ENCODE measurements around the gene PFAS. TPM values are rescaled to one million over a fixed set of nuclear protein-coding genes. Genes with fewer than 3 reads are reported as not detected.
A peak's percentile ranks its signal among the peaks of the same experiment; 100 is the strongest.

The PFAS gene
- total RNA-seq, 2 experiments from 2014 or later: 54.0 to 60.4 TPM

DNA sequence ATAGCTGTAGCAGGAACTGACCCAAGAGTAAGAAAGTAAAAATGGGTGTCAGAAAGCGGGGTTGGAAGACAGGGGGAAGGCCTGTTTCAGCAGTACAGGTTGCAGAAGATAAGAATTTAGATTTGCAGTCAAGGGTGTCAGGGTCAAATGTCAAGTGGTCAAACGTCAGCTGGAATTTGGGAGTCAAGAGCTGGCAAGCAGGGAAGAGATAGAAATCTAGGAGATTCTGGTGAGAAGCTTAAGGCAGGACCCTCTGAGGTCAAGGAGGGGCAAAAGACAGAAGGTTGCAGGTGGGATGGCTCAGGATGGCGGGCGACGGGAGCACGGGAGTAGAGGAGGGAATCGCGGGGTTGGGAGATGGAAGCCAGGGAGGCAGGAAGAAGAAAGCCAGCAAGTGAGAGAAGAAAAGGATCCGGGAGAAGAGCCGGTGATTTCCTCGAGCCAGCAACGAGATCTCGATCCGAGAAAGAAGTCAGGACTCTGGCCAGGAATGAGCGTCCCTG, 45.8 kb downstream of the PFAS start:
- Mint-ChIP-seq H3K27ac (peak overlapping the region; percentile 88), H3K4me1 (peaks cover 47% of the 10 kb centered on the region), H3K27me3 (no peaks in the 10 kb centered on the region), H3K4me3 (peak overlapping the region; percentile 79), H3K9me3 (no peaks in the 10 kb centered on the region), H3K36me3 (ENCODE audit: low read depth) (peaks cover 15% of the 10 kb centered on the region)
- DNase-seq: no peak
- ChIA-PET POLR2A (interaction anchor here (0.6 to 1.2 kb wide), 6 partner anchors 12 to 1051 kb away, joined by 3 to 7 read pairs (median 4); partner anchors contain the start of gene CTC1), CTCF (interaction anchor here (0.6 to 1.9 kb wide), 16 partner anchors 9 to 628 kb away, joined by 3 to 10 read pairs (median 3); no protein-coding TSS in a partner anchor)

DNA sequence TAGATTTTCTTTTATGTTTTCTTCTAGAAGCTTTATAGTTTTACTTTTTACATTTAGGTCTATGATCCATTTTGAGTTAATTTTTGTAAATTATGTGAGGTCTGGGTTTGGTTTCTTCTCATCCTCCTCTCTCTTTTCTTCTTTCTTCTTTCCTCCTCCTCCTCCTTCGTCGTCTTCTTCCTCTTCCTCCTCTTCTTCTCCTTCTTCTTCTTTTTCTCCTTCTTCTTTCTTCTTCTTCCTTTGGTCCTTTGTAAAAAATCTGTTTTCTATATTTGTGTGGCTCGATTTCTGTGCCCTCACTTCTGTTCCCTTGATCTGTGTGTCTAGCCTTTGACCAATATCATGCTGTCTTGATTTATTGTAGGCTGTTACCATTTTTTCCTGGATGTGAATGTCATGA, 51.1 kb downstream of the PFAS start:
- Mint-ChIP-seq H3K27ac (no peak overlapping the region), H3K4me1 (peaks cover 23% of the 10 kb centered on the region)
- CTCF ChIA-PET: interaction anchor here (0.6 to 1.2 kb wide), 5 partner anchors 73 to 421 kb away, joined by 3 to 8 read pairs (median 3); partner anchors contain the start of genes AURKB and RPL26

DNA sequence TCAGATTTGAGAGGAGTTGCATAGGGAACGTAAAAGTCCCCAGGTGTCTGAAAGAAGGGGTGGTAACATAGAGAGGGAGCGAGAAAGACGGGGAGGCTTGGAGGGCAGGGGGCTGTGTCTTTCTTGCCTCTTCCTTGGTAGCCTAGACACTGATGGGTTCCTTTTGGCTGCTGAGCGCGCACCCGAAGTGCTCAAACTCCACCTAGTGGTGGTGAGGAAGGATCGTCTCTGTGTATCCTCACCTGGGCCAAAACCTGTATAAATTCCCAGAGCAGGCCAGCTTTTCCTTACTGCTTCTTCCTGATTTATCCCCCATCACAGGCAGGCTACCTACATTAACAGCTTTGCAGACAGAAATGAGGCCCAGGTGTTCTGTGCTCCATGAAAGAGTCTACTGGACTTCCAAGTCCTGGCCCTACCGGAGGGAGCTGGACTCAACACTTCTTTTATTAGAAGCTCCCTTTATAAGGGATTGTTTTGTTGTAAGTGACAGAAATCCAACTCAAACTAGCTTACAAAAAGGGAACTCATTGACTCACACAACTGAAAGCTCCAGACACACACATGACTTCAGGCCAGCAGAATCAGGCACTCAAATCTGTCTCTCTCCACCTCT, 51.6 kb downstream of the PFAS start:
- ChIA-PET POLR2A (no interaction called here), CTCF (interaction anchor here (0.6 to 1.2 kb wide), 8 partner anchors 12 to 222 kb away, joined by 3 to 9 read pairs (median 3); partner anchors contain the start of genes AURKB and RPL26)
- H3K27ac Mint-ChIP-seq: no peak overlapping the region
- no peak overlapping the region for H3K4me3 Mint-ChIP-seq
- peak; percentile 69 for DNase-seq
- no peaks in the 10 kb centered on the region for H3K27me3 Mint-ChIP-seq
- H3K4me1 Mint-ChIP-seq: peaks cover 21% of the 10 kb centered on the region
- H3K36me3 Mint-ChIP-seq (ENCODE audit: low read depth): peaks cover 3% of the 10 kb centered on the region
- H3K9me3 Mint-ChIP-seq: no peaks in the 10 kb centered on the region

More for the DNA sequence above, 51.1 kb downstream of the PFAS start:
- Mint-ChIP-seq H3K4me3 (no peak overlapping the region), H3K27me3 (no peaks in the 10 kb centered on the region), H3K36me3 (ENCODE audit: low read depth) (peaks cover 3% of the 10 kb centered on the region), H3K9me3 (no peaks in the 10 kb centered on the region)
- no peak for DNase-seq
- POLR2A ChIA-PET: interaction anchor here (0.6 kb wide), 1 partner anchor 52 kb away, joined by 3 read pairs; the partner anchor contains the start of gene CTC1

DNA sequence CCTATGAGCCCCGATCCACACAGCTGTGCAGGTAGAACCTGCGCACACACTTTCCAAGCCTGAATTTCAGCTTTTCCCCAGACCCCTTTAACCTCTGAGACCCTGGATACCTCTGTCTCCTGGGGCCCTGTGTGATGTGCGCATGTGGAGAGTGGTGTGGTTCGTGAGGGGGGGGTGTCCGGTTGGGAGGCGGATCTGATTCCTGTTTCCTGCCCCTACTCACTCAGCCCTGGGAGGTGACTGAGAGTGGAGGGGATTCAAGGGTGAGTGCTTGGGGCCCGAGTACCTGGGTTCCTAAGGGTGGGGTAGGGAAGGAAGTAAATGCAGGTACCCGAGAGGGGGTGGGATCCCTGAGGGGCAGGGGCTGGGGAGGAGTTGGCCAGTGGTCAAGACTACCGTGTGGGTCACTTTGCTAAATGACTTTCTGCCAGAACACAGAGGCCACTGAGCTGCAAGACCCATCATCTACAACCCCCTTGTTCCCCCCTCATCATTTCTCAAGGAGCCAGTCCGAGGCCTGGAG, 61.6 kb downstream of the PFAS start:
- no peaks in the 10 kb centered on the region for H3K9me3 Mint-ChIP-seq
- H3K4me1 Mint-ChIP-seq: peaks cover 3% of the 10 kb centered on the region
- no peaks in the 10 kb centered on the region for H3K36me3 Mint-ChIP-seq (ENCODE audit: low read depth)
- ChIA-PET POLR2A (no interaction called here), CTCF (interaction anchor here (0.6 kb wide), 1 partner anchor 94 kb away, joined by 3 read pairs; no protein-coding TSS in a partner anchor)
- no peak for DNase-seq
- no peak overlapping the region for H3K4me3 Mint-ChIP-seq
- H3K27ac Mint-ChIP-seq: no peak overlapping the region
- peaks cover 4% of the 10 kb centered on the region for H3K27me3 Mint-ChIP-seq

DNA sequence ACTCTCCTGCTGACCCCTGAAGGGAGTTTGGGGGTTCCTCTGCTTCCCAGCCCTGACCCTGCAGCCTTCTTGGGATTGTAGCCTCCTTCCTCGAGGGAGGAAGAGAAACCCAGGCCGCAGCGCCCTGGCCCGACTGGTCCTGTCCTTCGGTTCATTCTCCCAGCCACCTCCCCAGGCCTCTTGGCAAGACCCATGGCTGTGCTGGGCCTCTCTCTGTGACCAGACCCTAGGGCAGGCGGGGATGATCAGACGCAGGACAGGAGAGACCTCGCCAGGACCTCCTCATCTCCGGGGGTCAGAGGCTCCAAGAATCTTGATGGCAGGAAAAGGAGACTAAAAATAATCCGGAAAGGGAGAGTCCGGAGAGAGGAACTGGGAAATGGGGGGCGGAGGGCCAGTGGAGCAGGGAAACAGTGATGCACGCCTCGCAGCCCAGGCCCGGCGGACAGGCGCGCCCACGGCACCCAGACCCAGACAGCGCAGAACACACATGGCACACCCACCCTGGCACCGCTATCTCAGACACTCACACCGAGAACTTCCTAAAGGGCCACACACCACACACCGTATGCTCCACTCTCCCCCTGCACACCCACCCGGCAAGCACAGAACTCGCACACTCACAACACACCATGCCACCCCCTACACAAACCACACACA, 62.2 kb downstream of the PFAS start:
- POLR2A ChIA-PET: no interaction called here
- Mint-ChIP-seq H3K4me1 (peaks cover 3% of the 10 kb centered on the region), H3K36me3 (ENCODE audit: low read depth) (no peaks in the 10 kb centered on the region), H3K27ac (no peak overlapping the region), H3K9me3 (no peaks in the 10 kb centered on the region), H3K27me3 (peaks cover 4% of the 10 kb centered on the region), H3K4me3 (no peak overlapping the region)
- CTCF ChIA-PET: interaction anchor here (0.6 kb wide), 1 partner anchor 95 kb away, joined by 3 read pairs; no protein-coding TSS in a partner anchor
- no peak for DNase-seq

DNA sequence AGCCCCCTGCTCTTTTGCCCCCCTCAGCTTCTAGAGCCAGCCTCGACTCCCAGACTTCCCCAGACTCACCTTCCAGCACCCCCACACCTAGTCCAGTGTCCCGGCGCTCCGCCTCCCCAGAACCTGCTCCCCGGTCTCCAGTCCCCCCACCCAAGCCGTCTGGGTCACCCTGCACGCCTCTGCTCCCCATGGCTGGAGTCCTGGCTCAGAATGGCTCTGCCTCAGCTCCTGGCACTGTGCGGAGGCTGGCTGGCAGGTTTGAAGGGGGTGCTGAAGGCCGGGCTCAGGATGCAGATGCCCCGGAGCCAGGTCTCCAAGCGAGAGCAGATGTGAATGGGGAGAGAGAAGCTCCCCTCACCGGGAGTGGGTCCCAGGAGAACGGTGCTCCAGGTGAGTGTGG, 63.2 kb downstream of the PFAS start:
- Mint-ChIP-seq H3K36me3 (ENCODE audit: low read depth) (no peaks in the 10 kb centered on the region), H3K4me3 (no peak overlapping the region), H3K4me1 (peaks cover 3% of the 10 kb centered on the region), H3K27ac (no peak overlapping the region), H3K9me3 (no peaks in the 10 kb centered on the region), H3K27me3 (peaks cover 5% of the 10 kb centered on the region)
- ChIA-PET POLR2A (no interaction called here), CTCF (interaction anchor here (1.1 kb wide), 1 partner anchor 17 kb away, joined by 3 read pairs; the partner anchor contains the start of gene SLC25A35)
- no peak for DNase-seq

DNA sequence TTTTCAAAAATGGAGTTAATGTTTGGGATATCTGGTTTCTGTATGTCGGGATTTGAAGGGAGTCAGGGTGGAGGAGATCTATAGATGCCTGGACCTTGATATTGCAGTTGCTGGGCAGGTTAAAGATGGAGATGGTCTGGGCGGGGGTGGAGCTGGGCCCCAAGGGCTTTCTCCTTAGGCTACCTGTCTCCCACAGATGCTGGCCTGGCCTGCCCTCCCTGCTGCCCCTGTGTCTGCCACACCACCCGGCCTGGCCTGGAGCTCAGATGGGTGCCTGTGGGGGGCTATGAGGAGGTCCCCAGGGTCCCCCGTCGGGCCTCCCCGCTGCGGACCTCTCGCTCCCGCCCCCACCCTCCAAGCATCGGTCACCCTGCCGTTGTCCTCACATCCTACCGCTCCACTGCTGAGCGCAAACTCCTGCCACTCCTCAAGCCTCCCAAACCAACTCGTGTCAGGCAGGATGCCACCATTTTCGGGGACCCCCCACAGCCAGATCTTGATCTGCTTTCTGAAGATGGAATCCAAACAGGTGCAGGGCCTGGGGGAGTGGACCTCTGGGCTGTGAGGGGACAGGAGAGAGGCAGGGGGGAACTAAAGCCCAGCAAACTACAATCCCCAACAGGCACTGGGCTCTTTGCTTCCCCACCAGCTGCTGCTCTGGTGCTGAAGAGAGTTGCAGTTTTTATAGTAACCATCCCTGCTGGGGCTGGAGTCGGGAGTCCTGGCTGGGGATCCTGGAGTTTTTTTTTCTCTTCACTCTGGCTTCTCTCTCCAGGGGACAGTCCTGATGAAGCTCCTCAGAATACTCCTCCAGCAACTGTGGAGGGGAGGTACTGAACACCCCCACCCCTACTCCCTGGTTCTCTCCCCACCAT, 63.9 kb downstream of the PFAS start:
- Mint-ChIP-seq H3K4me1 (peaks cover 3% of the 10 kb centered on the region), H3K36me3 (ENCODE audit: low read depth) (no peaks in the 10 kb centered on the region), H3K4me3 (no peak overlapping the region), H3K9me3 (no peaks in the 10 kb centered on the region), H3K27me3 (peaks cover 5% of the 10 kb centered on the region), H3K27ac (no peak overlapping the region)
- no peak for DNase-seq
- ChIA-PET CTCF (interaction anchor here (0.6 to 1.5 kb wide), 5 partner anchors 9 to 324 kb away, joined by 3 to 4 read pairs (median 3); partner anchors contain the start of gene SLC25A35), POLR2A (no interaction called here)

DNA sequence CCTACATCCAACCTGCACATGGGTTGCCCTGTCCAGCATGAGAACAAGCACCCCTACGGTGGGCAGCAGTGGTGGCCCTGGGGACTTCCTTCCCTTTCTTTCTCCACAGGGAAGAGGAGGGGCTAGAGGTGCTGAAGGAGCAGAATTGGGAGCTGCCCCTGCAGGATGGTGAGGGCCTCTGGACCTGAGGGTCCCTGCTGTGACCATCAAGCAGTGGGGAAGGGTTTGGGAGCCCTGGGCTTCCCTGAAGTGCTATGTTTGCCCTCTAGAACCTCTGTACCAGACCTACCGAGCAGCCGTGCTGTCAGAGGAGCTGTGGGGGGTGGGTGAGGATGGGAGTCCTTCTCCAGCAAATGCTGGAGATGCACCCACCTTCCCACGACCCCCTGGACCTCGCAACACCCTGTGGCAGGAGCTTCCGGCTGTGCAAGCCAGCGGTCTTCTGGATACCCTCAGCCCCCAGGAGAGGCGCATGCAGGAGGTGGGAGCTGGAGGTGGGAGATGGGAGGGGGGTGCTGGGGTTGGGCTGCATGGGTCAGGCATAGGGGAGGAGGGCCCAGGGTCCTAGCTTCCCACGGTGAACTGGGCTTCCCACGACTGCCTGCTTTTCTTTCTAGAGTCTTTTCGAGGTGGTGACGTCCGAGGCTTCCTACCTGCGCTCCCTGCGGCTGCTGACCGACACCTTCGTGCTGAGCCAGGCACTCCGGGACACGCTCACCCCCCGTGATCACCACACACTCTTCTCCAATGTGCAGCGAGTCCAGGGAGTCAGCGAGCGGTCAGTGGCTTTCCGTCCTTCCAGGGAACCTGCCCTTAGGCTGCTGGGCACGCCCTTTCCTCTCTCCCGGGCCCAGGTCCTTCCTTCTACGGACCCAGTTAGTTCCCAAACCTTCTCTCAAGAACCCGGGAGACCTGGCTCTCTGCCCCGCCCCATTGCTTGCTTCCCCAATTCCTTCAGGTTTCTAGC, 66.0 kb downstream of the PFAS start:
- Mint-ChIP-seq H3K4me1 (peaks cover under 1% of the 10 kb centered on the region), H3K4me3 (no peak overlapping the region), H3K27me3 (peaks cover 7% of the 10 kb centered on the region), H3K36me3 (ENCODE audit: low read depth) (no peaks in the 10 kb centered on the region), H3K27ac (no peak overlapping the region), H3K9me3 (no peaks in the 10 kb centered on the region)
- DNase-seq: no peak
- ChIA-PET CTCF (interaction anchor here (1.8 kb wide), 1 partner anchor 10 kb away, joined by 4 read pairs; no protein-coding TSS in a partner anchor), POLR2A (no interaction called here)

DNA sequence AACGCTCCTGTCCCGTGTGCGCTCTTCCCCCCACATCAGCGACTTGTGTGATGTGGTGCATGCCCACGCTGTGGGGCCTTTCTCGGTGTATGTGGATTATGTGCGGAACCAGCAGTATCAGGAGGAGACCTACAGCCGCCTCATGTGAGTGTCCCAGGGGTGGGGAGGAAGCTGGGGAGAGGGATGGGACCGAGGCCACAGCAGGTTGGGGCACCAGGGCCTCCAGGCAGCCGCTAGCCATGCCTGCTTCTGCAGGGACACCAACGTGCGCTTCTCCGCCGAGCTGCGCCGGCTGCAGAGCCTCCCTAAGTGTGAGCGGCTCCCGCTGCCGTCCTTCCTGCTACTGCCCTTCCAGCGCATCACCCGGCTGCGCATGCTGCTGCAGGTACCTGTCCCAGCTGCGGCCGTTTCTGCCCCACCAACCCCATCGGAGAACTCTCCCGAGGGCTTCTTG, 66.7 kb downstream of the PFAS start:
- H3K4me1 Mint-ChIP-seq: no peaks in the 10 kb centered on the region
- no peak overlapping the region for H3K4me3 Mint-ChIP-seq
- CTCF ChIA-PET: interaction anchor here (0.6 to 1.8 kb wide), 5 partner anchors 10 to 431 kb away, joined by 3 to 5 read pairs (median 4); no protein-coding TSS in a partner anchor
- POLR2A ChIA-PET: no interaction called here
- H3K36me3 Mint-ChIP-seq (ENCODE audit: low read depth): no peaks in the 10 kb centered on the region
- peaks cover 9% of the 10 kb centered on the region for H3K27me3 Mint-ChIP-seq
- DNase-seq: no peak
- H3K9me3 Mint-ChIP-seq: no peaks in the 10 kb centered on the region
- no peak overlapping the region for H3K27ac Mint-ChIP-seq

DNA sequence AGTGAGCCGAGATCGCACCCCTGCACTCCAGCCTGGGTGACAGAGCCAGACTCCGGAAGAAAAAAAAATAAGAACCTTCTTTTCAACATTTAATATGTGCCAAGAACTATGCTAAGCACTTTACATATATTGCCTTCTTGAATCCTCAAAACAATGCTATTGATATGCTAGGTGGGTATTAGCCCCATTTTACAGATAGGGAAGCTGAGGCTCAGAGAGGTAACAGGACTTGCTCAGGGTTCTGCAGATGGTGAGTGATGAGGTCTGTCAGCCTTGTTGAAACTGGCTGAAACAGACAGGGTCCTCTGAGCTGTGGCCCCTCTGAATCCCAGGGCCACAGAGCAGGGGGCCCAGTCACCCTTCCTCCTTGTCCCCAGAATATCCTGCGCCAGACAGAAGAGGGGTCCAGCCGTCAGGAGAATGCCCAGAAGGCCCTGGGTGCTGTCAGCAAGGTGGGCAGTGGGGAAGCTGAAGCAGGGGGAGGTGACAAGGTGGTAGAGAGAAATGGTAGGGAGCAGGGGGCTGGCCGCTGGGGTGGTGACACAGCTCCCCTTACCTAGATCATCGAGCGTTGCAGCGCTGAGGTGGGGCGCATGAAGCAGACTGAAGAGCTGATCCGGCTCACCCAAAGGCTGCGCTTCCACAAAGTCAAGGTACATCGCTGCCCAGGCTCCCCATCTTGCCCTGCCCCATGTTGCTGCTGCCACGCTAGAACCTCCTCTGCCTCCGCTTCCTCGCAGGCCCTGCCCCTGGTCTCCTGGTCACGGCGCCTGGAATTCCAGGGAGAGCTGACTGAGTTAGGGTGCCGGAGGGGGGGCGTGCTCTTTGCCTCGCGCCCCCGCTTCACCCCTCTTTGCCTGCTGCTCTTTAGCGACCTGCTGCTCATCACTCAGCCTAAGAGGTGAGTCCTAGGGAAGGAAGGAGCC, 69.2 kb downstream of the PFAS start:
- H3K36me3 Mint-ChIP-seq (ENCODE audit: low read depth): no peaks in the 10 kb centered on the region
- ChIA-PET POLR2A (no interaction called here), CTCF (interaction anchor here (0.6 kb wide), 1 partner anchor 117 kb away, joined by 3 read pairs; no protein-coding TSS in a partner anchor)
- no peak overlapping the region for H3K27ac Mint-ChIP-seq
- H3K4me1 Mint-ChIP-seq: no peaks in the 10 kb centered on the region
- no peak overlapping the region for H3K4me3 Mint-ChIP-seq
- H3K9me3 Mint-ChIP-seq: no peaks in the 10 kb centered on the region
- DNase-seq: no peak
- peaks cover 9% of the 10 kb centered on the region for H3K27me3 Mint-ChIP-seq

Data from activated CD4-positive, alpha-beta T cell treated with anti-CD3 and anti-CD28 coated beads, Interleukin-2, amount 10 ng/mL, durations not matched to agents 7 days and 5 days (primary cell).